A172 (cell line): ENCODE data around the gene FGD4. TPM values are rescaled to one million over a fixed set of nuclear protein-coding genes. Genes with fewer than 3 reads are reported as not detected.
A peak's percentile ranks its signal among the peaks of the same experiment; 100 is the strongest.

Experiments
- DNase-seq: peaks from one replicate; pipeline ENCODE4 v3.0.0-alpha.2; 2015; ENCODE audit warnings: low spot score
- total RNA-seq: library from RNA; depleted of rRNA; stranded (reverse); fragments of >200 nt; shearing (Covaris generic); gene quantifications from 2 replicates; pipeline ENCODE4 v1.2.3, GENCODE V29; 2014

FGD4 gene
- total RNA-seq, 1 experiment from 2014 or later = 0.69 TPM

GRCh38 chr12:32605326-32606095 lies 206.2 kb downstream of the FGD4 start:
- DNase-seq = no peak

- no peak for DNase-seq
These were observed 207.1 kb downstream of the FGD4 start for GRCh38 chr12:32606443-32606842.

GRCh38 chr12:32609966-32610365 lies 210.6 kb downstream of the FGD4 start:
- DNase-seq = no peak

- no peak for DNase-seq
These were observed 212.6 kb downstream of the FGD4 start for GRCh38 chr12:32611986-32612385.

- DNase-seq = peak; percentile 1
These were observed 213.6 kb downstream of the FGD4 start for GRCh38 chr12:32612658-32613614.

- DNase-seq = no peak
These were observed 216.1 kb downstream of the FGD4 start for GRCh38 chr12:32615441-32615840.

GRCh38 chr12:32617534-32617933 lies 218.2 kb downstream of the FGD4 start:
- DNase-seq = no peak

- DNase-seq = no peak
These were observed 218.8 kb downstream of the FGD4 start for GRCh38 chr12:32618115-32618514.

GRCh38 chr12:32627976-32628375 lies 228.6 kb downstream of the FGD4 start:
- no peak for DNase-seq

- DNase-seq = no peak
These were observed 242.0 kb downstream of the FGD4 start for GRCh38 chr12:32641287-32641901.

- no peak for DNase-seq
These were observed 245.1 kb downstream of the FGD4 start for GRCh38 chr12:32644431-32644830.

GRCh38 chr12:32647275-32647674 lies 247.9 kb downstream of the FGD4 start:
- DNase-seq = no peak

GRCh38 chr12:32650508-32650907 lies 251.2 kb downstream of the FGD4 start:
- DNase-seq = no peak

GRCh38 chr12:32651151-32651955 lies 252.0 kb downstream of the FGD4 start:
- no peak for DNase-seq

- no peak for DNase-seq
These were observed 252.5 kb downstream of the FGD4 start for GRCh38 chr12:32651956-32652210.

- no peak for DNase-seq
These were observed 260.6 kb downstream of the FGD4 start for GRCh38 chr12:32659908-32660440.

GRCh38 chr12:32661706-32662105 lies 262.3 kb downstream of the FGD4 start:
- no peak for DNase-seq

GRCh38 chr12:32662665-32663064 lies 263.3 kb downstream of the FGD4 start:
- no peak for DNase-seq

GRCh38 chr12:32666018-32666417 lies 266.7 kb downstream of the FGD4 start:
- DNase-seq = no peak

GRCh38 chr12:32669584-32669983 lies 270.2 kb downstream of the FGD4 start:
- DNase-seq = no peak
